Right lobe of liver (tissue), 4 donors: ENCODE results near the gene ASCC3.

Experiments
- CTCF ChIP-seq, 4 donors: fragments of 200-600 bp in 3 of 4; fragments of 450-650 bp in 1 of 4; IDR thresholded peaks; one replicate each; pipeline versions ENCODE4 v1.5.1 to v1.8.0; 2016 to 2022; ENCODE audit warnings: antibody characterized with exemption in 4 of 4, mild to moderate bottlenecking in 2 of 4
- POLR2A ChIP-seq: fragments of 450-650 bp; IDR thresholded peaks from one replicate; pipeline ENCODE4 v1.6.1; 2017; ENCODE audit warnings: antibody characterized with exemption, mild to moderate bottlenecking
- donor health status: DM: no; HTN: no; CAD: no.
- donor health status: DM: no; HTN: no; CAD: no.
- donor health status: DM: no; HTN: yes; CAD: no.

- TF ChIP-seq CTCF (IDR thresholded peaks at IDR 0.05) = no peak
- TF ChIP-seq POLR2A = no peak
Observed at GRCh38 chr6:100549406-100550167, 331.5 kb downstream of the ASCC3 start.
